ENCODE data around the gene MCHR2.

GRCh38 chr6:99946005-99946404 lies 48.0 kb downstream of the MCHR2 start:
- TF ChIP-seq EZH2 (IDR thresholded peaks at IDR 0.05; ENCODE audit: low read length) (no peak), CTCF (optimal IDR thresholded peaks at IDR 0.05 in 1 of 3, IDR thresholded peaks at IDR 0.05 in 1 of 3, conservative IDR thresholded peaks at IDR 0.05 in 1 of 3; ENCODE audit: extremely low read depth in 1 of 3, insufficient read depth in 2 of 3, low read length in 3 of 3) (no peak)

Data from keratinocyte (primary cell).